ENCODE data around the gene IFNL3. TPM values are rescaled to one million over a fixed set of nuclear protein-coding genes. Genes with fewer than 3 reads are reported as not detected.
"Not testable (repeated sequence)": the region's sequence is repeated elsewhere in the genome, so short reads cannot be mapped to it uniquely, and the experiment has no call there.

The IFNL3 gene
- total RNA-seq (2014; rRNA removed; shearing (Covaris generic); ENCODE audit: low replicate concordance) = not detected in 2 replicates

DNA sequence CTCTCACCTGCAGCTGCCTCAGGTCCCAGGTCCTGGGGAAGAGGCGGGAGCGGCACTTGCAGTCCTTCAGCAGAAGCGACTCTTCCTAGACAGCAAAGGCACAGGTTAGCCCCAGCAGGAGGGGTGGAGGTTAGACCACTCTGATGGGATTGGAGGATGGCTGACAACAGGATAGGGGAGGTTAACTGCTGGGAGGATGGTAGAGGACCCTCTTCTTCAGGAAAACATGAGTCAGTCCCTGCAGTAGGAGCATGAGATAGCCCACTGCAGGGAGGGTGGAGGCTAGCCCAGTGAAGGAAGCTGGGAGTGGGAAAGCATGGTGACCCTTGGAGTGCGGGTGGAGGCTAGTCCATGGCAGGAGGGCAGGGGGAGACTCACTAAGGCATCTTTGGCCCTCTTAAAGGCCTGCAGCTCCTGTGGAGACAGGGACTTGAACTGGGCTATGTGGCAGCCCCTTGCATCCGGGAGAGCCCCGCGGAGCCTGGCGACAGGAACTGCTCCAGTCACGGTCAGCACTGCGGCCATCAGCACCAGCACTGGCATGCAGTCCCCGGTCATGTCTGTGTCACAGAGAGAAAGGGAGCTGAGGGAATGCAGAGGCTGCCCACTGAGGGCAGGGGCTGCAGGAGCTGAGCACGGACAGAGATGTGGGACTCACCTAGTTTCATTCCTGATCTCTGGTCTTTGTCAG is at the start of gene IFNL3:
Gene IFNL3 (minus strand): TSS at position 597 of the 691 bp plus-strand sequence. CDS start 39 bp downstream, at position 558.
- in situ Hi-C loops (cut with HindIII; ENCODE audit: low pct_unique_long_range_greater_than_20kb, low sequenced_read_pairs); DNase-seq (ENCODE audit: low read depth): not testable (repeated sequence)

DNA sequence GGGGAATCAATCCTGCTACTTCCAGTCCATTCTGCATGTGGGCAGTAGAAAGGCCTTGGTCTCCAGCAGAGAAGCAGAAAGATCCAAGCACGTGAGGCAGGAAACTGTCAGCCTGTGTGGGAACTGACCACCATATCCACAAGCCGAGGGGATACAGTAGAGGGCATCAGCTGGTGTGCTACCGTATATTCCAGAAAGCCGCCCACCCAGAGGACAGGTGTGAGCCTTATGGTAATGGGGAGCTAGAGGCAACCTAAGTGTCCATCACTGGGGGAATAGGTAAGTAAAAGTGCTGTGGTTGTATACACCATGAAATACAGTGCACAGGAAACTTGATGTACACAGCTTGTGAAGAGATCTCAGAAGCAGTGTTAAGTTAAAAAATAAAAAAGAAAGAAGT is 48.6 kb upstream of the IFNL3 start:
- in situ Hi-C loops (cut with HindIII; ENCODE audit: low pct_unique_long_range_greater_than_20kb, low sequenced_read_pairs) = no loop called here
- no peak for DNase-seq (ENCODE audit: low read depth)

DNA sequence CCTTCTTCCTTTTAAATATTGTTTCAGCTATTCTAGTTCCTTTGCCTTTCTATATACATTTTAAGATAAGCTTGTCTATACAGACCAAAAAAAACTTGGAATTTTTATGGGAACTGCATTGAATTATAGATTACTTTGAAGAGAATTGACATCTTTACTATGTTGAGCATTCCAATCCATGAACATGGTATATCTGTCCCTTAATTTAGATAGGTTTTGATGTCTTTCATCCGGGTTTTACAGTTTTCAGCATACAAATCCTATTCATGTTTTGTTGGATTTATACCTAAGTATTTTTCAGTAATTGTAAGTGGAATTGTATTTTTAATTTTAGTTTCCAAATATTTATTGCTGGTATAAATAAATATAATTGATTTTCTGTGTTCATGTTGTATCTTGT is 39.2 kb upstream of the IFNL3 start:
- DNase-seq (ENCODE audit: low read depth) = no peak
- in situ Hi-C loops (cut with HindIII; ENCODE audit: low pct_unique_long_range_greater_than_20kb, low sequenced_read_pairs) = no loop called here

- DNase-seq (ENCODE audit: low read depth) = no peak
- in situ Hi-C loops (cut with HindIII; ENCODE audit: low pct_unique_long_range_greater_than_20kb, low sequenced_read_pairs) = no loop called here
These were observed 37.2 kb upstream of the IFNL3 start for GRCh38 chr19:39282021-39282420.

DNA sequence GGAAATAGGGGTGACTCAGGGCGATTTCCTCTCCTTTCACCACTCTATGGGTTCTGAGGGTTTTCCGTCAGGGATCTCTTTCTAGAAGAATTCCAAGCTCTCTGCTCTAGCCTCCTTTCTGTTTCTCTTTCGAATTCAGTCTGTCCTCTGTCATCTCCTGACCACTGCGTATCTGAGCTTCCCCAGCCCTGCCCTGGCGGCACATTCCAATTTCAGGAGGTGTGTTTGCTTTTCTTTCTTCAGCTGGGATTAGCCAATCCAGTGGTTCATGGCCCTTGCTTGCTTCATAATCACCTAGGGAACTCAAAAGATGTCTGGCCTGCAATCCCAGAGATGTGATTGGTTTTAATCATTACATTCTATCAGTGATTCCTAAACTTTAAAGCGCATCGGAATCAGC is 32.8 kb upstream of the IFNL3 start:
- DNase-seq (ENCODE audit: low read depth) = no peak
- in situ Hi-C loops (cut with HindIII; ENCODE audit: low pct_unique_long_range_greater_than_20kb, low sequenced_read_pairs) = no loop called here

GRCh38 chr19:39276740-39277139 is 31.9 kb upstream of the IFNL3 start:
- in situ Hi-C loops (cut with HindIII; ENCODE audit: low pct_unique_long_range_greater_than_20kb, low sequenced_read_pairs) = no loop called here

GRCh38 chr19:39275578-39275977 is 30.8 kb upstream of the IFNL3 start:
- no peak for DNase-seq (ENCODE audit: low read depth)
- in situ Hi-C loops (cut with HindIII; ENCODE audit: low pct_unique_long_range_greater_than_20kb, low sequenced_read_pairs) = no loop called here

More at GRCh38 chr19:39276740-39277139, 31.9 kb upstream of the IFNL3 start:
- DNase-seq (ENCODE audit: low read depth) = no peak

GRCh38 chr19:39273859-39274258 is 29.1 kb upstream of the IFNL3 start:
- DNase-seq (ENCODE audit: low read depth) = peak; percentile 19
- in situ Hi-C loops (cut with HindIII; ENCODE audit: low pct_unique_long_range_greater_than_20kb, low sequenced_read_pairs) = not testable (repeated sequence)

DNA sequence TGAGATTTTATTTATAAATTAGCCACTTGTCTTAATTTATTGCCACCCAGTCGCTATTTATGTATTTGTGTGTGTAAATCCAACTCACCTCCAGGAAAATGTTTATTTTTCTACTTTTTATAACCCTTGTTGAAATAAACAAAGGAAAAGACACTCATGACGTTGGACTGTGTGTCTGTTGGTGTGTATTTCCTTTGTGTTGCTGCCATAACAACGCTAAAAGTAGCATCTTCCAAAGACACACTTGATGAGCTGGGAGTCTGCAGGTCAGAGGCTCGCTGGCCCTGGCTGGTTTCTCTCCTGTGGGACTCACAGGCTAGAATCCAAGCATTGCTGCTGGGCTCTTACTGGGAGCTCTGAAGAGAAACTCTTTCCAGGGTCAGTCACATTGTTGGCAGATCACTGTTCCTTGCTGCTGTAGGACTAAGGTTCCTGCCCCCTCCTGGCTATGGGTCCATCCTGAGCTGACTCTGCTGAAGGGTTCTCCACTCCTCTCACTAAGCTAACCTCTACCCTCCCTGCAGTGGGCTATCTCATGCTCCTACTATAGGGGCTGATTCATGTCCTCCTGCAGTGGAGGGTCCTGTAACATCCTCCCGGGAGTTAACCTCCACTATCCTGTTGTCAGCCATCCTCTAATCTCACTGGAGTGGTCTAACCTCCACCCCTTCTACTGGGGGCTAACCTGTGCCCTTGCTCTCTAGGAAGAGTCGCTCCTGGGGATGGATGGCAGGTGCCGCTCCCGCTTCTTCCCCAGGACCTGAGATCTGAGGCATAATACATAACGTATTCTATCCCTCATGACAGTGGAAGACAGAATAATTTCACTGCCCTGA is 25.4 kb upstream of the IFNL3 start:
- peak; percentile 15 for DNase-seq (ENCODE audit: low read depth)
- in situ Hi-C loops (cut with HindIII; ENCODE audit: low pct_unique_long_range_greater_than_20kb, low sequenced_read_pairs) = no loop called here

- in situ Hi-C loops (cut with HindIII; ENCODE audit: low pct_unique_long_range_greater_than_20kb, low sequenced_read_pairs); DNase-seq (ENCODE audit: low read depth): not testable (repeated sequence)
These were observed 24.6 kb upstream of the IFNL3 start for GRCh38 chr19:39269369-39269768.

DNA sequence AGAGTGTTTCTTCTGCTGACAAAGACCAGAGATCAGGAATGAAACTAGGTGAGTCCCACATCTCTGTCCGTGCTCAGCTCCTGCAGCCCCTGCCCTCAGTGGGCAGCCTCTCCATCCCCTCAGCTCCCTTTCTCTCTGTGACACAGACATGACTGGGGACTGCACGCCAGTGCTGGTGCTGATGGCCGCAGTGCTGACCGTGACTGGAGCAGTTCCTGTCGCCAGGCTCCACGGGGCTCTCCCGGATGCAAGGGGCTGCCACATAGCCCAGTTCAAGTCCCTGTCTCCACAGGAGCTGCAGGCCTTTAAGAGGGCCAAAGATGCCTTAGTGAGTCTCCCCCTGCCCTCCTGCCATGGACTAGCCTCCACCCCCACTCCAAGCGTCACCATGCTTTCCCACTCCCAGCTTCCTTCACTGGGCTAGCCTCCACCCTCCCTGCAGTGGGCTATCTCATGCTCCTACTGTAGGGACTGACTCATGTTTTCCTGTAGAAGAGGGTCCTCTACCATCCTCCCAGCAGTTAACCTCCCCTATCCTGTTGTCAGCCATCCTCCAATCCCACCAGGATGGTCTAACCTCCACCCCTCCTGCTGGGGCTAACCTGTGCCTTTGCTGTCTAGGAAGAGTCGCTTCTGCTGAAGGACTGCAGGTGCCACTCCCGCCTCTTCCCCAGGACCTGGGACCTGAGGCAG is 23.9 kb upstream of the IFNL3 start:
- in situ Hi-C loops (cut with HindIII; ENCODE audit: low pct_unique_long_range_greater_than_20kb, low sequenced_read_pairs); DNase-seq (ENCODE audit: low read depth): not testable (repeated sequence)

DNA sequence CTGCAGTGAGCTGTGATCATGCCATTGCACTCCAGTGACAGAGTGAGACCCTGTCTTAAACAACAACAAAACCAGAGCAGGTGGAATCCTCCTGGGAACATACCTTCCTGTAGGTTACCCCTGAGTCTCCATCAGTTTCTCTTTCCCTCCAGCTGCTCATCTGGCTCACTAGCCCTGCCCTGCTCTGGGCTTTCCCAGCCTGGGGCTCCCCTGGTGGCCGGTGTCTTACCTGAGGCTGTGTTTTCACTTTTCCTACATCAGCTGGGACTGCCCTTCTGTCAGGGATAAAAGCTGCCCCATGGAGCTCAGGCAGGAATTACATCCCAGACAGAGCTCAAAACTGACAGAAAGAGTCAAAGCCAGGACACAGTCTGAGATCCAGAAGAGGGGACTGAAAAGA is 23.3 kb upstream of the IFNL3 start, which contains the start of gene IFNL2:
Gene IFNL2 (plus strand): TSS at position 312 of the 400 bp plus-strand sequence. CDS start 173 bp downstream, outside the sequence.
- in situ Hi-C loops (cut with HindIII; ENCODE audit: low pct_unique_long_range_greater_than_20kb, low sequenced_read_pairs); DNase-seq (ENCODE audit: low read depth): not testable (repeated sequence)

GRCh38 chr19:39265321-39265916 is 20.6 kb upstream of the IFNL3 start:
- in situ Hi-C loops (cut with HindIII; ENCODE audit: low pct_unique_long_range_greater_than_20kb, low sequenced_read_pairs) = no loop called here
- no peak for DNase-seq (ENCODE audit: low read depth)

- no peak for DNase-seq (ENCODE audit: low read depth)
- in situ Hi-C loops (cut with HindIII; ENCODE audit: low pct_unique_long_range_greater_than_20kb, low sequenced_read_pairs) = no loop called here
These were observed 19.8 kb upstream of the IFNL3 start for GRCh38 chr19:39264306-39265290.

DNA sequence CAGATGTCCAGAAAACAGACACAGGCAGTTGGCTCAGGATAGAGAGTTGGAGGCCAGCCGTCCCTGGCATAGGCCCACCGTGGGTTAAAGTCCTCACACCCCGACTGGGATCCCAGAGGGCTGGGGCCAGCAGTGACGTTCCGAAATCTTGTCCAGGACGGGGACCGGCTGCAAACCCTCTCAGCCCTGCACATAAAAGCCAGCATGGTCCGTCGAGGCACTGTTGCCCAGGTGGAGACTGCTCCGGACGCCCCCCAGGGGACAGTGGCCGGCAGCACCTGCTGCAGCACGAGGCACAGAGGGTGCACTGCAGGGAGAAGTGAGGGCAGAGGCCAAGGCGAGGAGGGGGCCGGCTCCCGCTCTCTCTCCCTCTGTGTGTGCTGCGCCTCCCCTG is 19.1 kb upstream of the IFNL3 start:
- no peak for DNase-seq (ENCODE audit: low read depth)
- in situ Hi-C loops (cut with HindIII; ENCODE audit: low pct_unique_long_range_greater_than_20kb, low sequenced_read_pairs) = no loop called here

GRCh38 chr19:39262496-39262895 is 17.7 kb upstream of the IFNL3 start:
- in situ Hi-C loops (cut with HindIII; ENCODE audit: low pct_unique_long_range_greater_than_20kb, low sequenced_read_pairs) = no loop called here

DNA sequence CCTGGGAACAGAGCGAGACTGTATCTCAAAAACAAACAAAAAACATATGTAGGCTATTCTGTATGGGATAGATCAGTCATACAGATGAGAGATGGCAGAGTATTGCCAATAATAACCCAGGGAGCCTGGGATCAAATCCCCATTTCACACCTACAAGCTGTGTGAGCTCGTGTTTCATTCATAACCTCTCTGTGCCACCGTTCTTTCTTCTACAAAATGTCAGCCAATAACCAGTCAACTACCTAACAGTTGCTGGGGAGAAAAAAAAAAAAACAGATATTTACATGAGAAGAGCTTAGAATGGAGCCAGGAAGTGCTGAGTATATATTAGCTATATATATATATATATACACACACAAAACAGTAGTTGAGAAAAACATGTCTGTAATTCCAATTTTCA is 16.9 kb upstream of the IFNL3 start:
- in situ Hi-C loops (cut with HindIII; ENCODE audit: low pct_unique_long_range_greater_than_20kb, low sequenced_read_pairs) = no loop called here
- DNase-seq (ENCODE audit: low read depth) = no peak

More at GRCh38 chr19:39262496-39262895, 17.7 kb upstream of the IFNL3 start:
- DNase-seq (ENCODE audit: low read depth) = no peak
